BE2C (cell line): ENCODE measurements around the gene CTDSP1.

ENCODE experiments used
- DNase-seq: peaks from one replicate; pipeline ENCODE4 v3.0.0-alpha.2; 2020
- H3K27me3 ChIP-seq: fragments of 250-450 bp; sonication (Bioruptor Pico); 2 replicates; pipeline ENCODE4 v1.5.1; 2020; ENCODE audit warnings: mild to moderate bottlenecking
- H3K36me3 ChIP-seq: fragments of 250-450 bp; sonication (Bioruptor Pico); 2 replicates; pipeline ENCODE4 v1.5.1; 2020; ENCODE audit warnings: mild to moderate bottlenecking
- H3K4me1 ChIP-seq: fragments of 250-450 bp; sonication (Bioruptor Pico); 2 replicates; pipeline ENCODE4 v1.5.1; 2020
- H3K4me3 ChIP-seq: 2 replicates; pipeline ENCODE4 v1.5.1; 2011; ENCODE audit warnings: low read depth, low read length
- H3K9me3 ChIP-seq: fragments of 250-450 bp; sonication (Bioruptor Pico); 2 replicates; pipeline ENCODE4 v1.5.1; 2020
- TF ChIP-seq, protein P1 (sequence below): IDR thresholded peaks from 2 replicates; pipeline ENCODE4 v1.5.1; 2012; ENCODE audit warnings: mild to moderate bottlenecking, low read depth, low read length

Gene CTDSP1

GRCh38 chr2:218400167-218400929 lies 680 bp downstream of the CTDSP1 start:
- TF ChIP-seq, protein P1, sequence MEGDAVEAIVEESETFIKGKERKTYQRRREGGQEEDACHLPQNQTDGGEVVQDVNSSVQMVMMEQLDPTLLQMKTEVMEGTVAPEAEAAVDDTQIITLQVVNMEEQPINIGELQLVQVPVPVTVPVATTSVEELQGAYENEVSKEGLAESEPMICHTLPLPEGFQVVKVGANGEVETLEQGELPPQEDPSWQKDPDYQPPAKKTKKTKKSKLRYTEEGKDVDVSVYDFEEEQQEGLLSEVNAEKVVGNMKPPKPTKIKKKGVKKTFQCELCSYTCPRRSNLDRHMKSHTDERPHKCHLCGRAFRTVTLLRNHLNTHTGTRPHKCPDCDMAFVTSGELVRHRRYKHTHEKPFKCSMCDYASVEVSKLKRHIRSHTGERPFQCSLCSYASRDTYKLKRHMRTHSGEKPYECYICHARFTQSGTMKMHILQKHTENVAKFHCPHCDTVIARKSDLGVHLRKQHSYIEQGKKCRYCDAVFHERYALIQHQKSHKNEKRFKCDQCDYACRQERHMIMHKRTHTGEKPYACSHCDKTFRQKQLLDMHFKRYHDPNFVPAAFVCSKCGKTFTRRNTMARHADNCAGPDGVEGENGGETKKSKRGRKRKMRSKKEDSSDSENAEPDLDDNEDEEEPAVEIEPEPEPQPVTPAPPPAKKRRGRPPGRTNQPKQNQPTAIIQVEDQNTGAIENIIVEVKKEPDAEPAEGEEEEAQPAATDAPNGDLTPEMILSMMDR, result no peak

DNA sequence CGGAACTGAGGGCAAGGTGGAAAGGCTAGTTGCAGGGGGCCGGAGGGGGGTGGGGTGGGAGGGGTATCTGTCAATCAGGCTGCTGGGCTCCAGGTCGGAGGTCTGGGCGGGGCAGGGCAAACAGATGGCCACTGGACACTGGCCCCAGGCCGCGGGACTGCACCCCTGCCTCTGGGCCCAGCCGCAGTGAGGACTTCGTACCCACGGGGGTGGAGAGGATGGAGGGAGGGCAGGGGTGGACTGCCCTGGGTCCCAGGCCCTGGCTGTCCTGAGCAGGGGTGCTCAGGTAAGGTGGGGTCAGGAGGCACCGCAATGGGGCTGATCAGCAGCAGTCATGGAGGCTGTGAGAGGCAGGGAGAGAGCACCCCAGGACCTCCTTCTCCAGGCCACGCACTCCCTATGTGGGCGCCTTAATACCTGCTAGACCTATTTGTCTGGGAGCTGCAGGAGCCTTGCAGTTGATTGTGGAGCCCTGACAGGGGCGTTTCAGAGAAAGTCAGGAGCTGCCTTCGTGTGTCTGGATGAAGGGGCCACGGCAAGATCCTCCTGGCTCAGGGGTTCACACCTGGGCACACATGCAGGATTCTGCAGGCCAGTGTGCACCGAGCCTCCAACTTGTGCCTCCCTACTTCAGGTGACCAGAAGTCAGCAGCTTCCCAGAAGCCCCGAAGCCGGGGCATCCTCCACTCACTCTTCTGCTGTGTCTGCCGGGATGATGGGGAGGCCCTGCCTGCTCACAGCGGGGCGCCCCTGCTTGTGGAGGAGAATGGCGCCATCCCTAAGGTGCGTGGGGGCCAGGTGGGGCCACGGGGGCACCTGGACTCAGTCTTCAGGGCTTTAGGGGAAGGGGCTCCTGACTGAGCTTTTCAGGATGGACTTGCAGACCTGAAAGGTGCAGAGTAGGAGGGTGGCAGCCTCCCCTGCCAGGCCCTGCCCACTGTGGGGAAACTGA lies 1.5 kb downstream of the CTDSP1 start:
- DNase-seq, result no peak
- peaks cover 28% of the 10 kb centered on the region for H3K27me3 ChIP-seq
- peak overlapping the region; percentile 85 for H3K4me3 ChIP-seq
- H3K4me1 ChIP-seq, result peaks cover 15% of the 10 kb centered on the region
- peaks cover 20% of the 10 kb centered on the region for H3K36me3 ChIP-seq
- TF ChIP-seq, protein P1, result no peak
- H3K9me3 ChIP-seq, result no peaks in the 10 kb centered on the region

More at GRCh38 chr2:218400167-218400929, 680 bp downstream of the CTDSP1 start:
- no peaks in the 10 kb centered on the region for H3K9me3 ChIP-seq
- peaks cover 20% of the 10 kb centered on the region for H3K36me3 ChIP-seq
- peaks cover 15% of the 10 kb centered on the region for H3K4me1 ChIP-seq
- DNase-seq, result peak; percentile 41
- peaks cover 28% of the 10 kb centered on the region for H3K27me3 ChIP-seq
- H3K4me3 ChIP-seq, result peak overlapping the region; percentile 85

GRCh38 chr2:218401890-218402289 lies 2.2 kb downstream of the CTDSP1 start:
- H3K4me3 ChIP-seq, result no peak overlapping the region
- peaks cover 10% of the 10 kb centered on the region for H3K4me1 ChIP-seq
- H3K36me3 ChIP-seq, result peaks cover 20% of the 10 kb centered on the region
- TF ChIP-seq, protein P1, result no peak
- no peak for DNase-seq
- H3K9me3 ChIP-seq, result no peaks in the 10 kb centered on the region
- H3K27me3 ChIP-seq, result peaks cover 23% of the 10 kb centered on the region

DNA sequence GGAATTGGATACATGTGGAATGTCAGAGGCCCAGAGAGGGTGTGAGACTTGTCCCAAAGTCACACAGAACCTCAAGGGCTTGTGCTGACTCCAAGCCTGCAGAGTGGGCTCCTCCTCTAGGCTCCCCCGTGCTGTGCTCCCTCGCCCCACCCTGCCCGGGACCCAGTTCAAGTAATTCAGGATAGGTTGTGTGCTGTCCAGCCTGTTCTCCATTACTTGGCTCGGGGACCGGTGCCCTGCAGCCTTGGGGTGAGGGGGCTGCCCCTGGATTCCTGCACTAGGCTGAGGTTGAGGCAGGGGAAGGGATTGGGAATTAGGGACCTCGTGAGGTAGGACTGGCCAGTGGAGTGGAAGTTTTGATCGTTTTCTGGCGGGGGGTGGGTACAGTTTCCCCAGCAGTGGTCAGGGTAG lies 2.8 kb downstream of the CTDSP1 start:
- H3K4me3 ChIP-seq, result no peak overlapping the region
- H3K4me1 ChIP-seq, result peaks cover 8% of the 10 kb centered on the region
- TF ChIP-seq, protein P1, result no peak

GRCh38 chr2:218402911-218403411 lies 3.3 kb downstream of the CTDSP1 start:
- Histone ChIP-seq H3K4me3 (no peak overlapping the region), H3K4me1 (peaks cover 3% of the 10 kb centered on the region), H3K9me3 (no peaks in the 10 kb centered on the region), H3K36me3 (peaks cover 20% of the 10 kb centered on the region), H3K27me3 (peaks cover 12% of the 10 kb centered on the region)
- TF ChIP-seq, protein P1, result no peak
- no peak for DNase-seq

More for the DNA sequence above, 2.8 kb downstream of the CTDSP1 start:
- H3K9me3 ChIP-seq, result no peaks in the 10 kb centered on the region
- H3K27me3 ChIP-seq, result peaks cover 17% of the 10 kb centered on the region
- no peak for DNase-seq
- peaks cover 20% of the 10 kb centered on the region for H3K36me3 ChIP-seq
